ENCODE data around the gene TMEM235. TPM values are rescaled to one million over a fixed set of nuclear protein-coding genes. Genes with fewer than 3 reads are reported as not detected.

Gene TMEM235
- total RNA-seq, 3 donors from 2014 or later (not counting 1 experiment from before 2014, with no cell fraction given), result not detected

DNA sequence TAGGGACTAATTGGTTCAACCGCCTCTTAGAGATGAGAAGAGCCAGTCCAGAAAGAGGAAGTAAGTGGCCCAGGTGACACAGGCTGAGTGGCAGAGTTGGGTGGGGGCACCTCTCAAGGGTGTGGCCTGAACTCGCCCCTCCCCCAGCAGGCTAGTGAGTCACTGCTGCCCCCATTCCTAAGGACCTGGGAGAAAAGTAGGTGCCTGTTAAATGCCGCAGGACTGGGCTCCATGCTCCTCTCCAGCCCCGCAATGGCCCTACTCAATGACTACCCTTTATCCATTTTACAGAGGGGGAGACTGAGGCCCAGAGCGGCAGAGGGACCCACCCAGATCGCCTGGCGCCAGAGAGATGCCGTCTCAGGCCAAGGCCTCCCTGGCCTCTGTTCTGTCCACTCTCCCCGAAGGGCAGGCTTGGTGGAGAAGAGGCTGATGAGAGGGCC, 8.1 kb downstream of the TMEM235 start:
- Mint-ChIP-seq H3K36me3 (no peaks in the 10 kb centered on the region), H3K27me3 (ENCODE audit: low read depth in 2 of 2) (no peaks in the 10 kb centered on the region), H3K9me3 (no peaks in the 10 kb centered on the region), H3K4me1 (peaks cover 0 to 9% of the 10 kb centered on the region in 2 donors), H3K4me3 (no peak overlapping the region), H3K27ac (no peak overlapping the region)
- no peak for DNase-seq
- TF ChIP-seq, protein P1, sequence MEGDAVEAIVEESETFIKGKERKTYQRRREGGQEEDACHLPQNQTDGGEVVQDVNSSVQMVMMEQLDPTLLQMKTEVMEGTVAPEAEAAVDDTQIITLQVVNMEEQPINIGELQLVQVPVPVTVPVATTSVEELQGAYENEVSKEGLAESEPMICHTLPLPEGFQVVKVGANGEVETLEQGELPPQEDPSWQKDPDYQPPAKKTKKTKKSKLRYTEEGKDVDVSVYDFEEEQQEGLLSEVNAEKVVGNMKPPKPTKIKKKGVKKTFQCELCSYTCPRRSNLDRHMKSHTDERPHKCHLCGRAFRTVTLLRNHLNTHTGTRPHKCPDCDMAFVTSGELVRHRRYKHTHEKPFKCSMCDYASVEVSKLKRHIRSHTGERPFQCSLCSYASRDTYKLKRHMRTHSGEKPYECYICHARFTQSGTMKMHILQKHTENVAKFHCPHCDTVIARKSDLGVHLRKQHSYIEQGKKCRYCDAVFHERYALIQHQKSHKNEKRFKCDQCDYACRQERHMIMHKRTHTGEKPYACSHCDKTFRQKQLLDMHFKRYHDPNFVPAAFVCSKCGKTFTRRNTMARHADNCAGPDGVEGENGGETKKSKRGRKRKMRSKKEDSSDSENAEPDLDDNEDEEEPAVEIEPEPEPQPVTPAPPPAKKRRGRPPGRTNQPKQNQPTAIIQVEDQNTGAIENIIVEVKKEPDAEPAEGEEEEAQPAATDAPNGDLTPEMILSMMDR (IDR thresholded peaks at IDR 0.05), result no peak
- Histone ChIP-seq H3K36me3 (ENCODE audit: control insufficient read depth, insufficient read depth, low read length) (no peaks in the 10 kb centered on the region), H3K4me3 (ENCODE audit: low read length) (no peak overlapping the region), H3K27ac (ENCODE audit: low read length) (no peak overlapping the region), H3K27me3 (ENCODE audit: control insufficient read depth, insufficient read depth, low read length) (no peaks in the 10 kb centered on the region), H3K4me1 (ENCODE audit: control insufficient read depth, insufficient read depth, low read length) (peaks cover 2% of the 10 kb centered on the region), H3K9me3 (ENCODE audit: control insufficient read depth, insufficient read depth, low read length) (no peaks in the 10 kb centered on the region)
- 84% methylated on average over 9 of the region's 9 CpGs for WGBS (ENCODE audit: insufficient coverage)
- intact Hi-C loops (cut with micrococcal nuclease), result no loop called here
- no peak for ATAC-seq

DNA sequence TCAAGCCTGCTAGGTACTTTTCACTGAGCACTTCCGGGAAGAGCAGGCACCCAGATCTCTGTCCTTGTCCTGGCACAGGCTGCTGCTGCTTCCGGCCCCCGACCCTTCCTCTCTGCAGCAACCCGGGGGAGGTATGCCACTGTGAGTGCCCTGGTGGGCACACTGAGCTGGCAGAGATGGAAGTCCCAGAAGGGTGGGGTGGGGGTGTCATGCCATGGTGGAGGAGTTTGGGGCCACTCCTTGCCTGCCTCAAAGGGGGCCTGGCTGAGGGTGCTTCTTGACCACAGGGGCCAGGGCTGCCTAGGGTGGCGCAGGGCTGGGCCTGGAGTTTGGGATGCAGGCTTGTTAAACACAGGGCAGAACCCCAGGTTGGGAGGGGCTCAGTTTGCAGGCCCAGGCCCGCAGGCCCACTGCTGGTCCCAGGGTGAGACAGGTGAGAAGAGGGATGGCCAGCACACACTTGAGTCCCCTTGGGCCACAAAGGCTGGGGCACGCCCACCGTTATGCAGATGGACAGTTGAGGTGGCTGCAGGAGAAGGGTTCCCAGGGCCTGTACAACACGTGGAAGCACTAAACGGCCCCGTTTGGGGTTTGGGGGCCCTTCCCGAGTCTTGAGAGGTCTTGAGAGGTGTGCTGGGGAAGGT, 8.7 kb downstream of the TMEM235 start:
- H3K27me3 ChIP-seq (ENCODE audit: control insufficient read depth, insufficient read depth, low read length), result no peaks in the 10 kb centered on the region
- TF ChIP-seq, protein P1 (IDR thresholded peaks at IDR 0.05), result no peak
- H3K27me3 Mint-ChIP-seq (ENCODE audit: low read depth in 2 of 2), result no peaks in the 10 kb centered on the region
- no peaks in the 10 kb centered on the region for H3K36me3 Mint-ChIP-seq
- no peak overlapping the region for H3K27ac Mint-ChIP-seq
- intact Hi-C loops (cut with micrococcal nuclease), result no loop called here
- WGBS (ENCODE audit: insufficient coverage), result 88% methylated on average over 11 of the region's 12 CpGs
- ATAC-seq (no peak), DNase-seq (no peak)
- no peak overlapping the region for H3K27ac ChIP-seq (ENCODE audit: low read length)
- no peaks in the 10 kb centered on the region for H3K9me3 ChIP-seq (ENCODE audit: control insufficient read depth, insufficient read depth, low read length)
- no peaks in the 10 kb centered on the region for H3K36me3 ChIP-seq (ENCODE audit: control insufficient read depth, insufficient read depth, low read length)
- no peak overlapping the region for H3K4me3 ChIP-seq (ENCODE audit: low read length)
- peaks cover 0 to 9% of the 10 kb centered on the region in 2 donors for H3K4me1 Mint-ChIP-seq
- H3K4me1 ChIP-seq (ENCODE audit: control insufficient read depth, insufficient read depth, low read length), result peaks cover 2% of the 10 kb centered on the region
- no peaks in the 10 kb centered on the region for H3K9me3 Mint-ChIP-seq
- H3K4me3 Mint-ChIP-seq, result no peak overlapping the region

DNA sequence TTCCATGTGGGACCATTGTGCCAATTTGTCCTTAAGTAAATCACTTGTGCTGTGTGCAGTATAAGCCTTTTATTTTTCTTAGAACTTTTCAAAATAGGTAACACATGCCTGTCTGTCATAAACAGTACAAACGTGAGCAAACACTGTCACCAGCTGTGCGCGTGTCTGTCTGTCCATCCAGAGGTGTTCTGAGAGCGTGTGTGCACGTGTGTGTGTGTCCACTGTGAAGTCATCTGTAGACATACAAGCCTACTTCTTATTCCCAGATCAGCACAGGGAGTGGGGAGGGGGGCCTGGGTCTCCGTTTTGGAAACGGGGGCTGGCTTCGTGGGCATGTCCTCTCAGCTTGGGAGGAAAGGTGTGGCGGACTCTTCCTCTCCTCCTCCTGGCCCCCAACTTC, 9.4 kb downstream of the TMEM235 start:
- intact Hi-C loops (cut with micrococcal nuclease), result no loop called here
- WGBS (ENCODE audit: insufficient coverage), result 90% methylated on average over 9 of the region's 9 CpGs
- no peak overlapping the region for H3K4me3 ChIP-seq (ENCODE audit: low read length)
- TF ChIP-seq, protein P1 (IDR thresholded peaks at IDR 0.05), result no peak
- H3K9me3 Mint-ChIP-seq, result no peaks in the 10 kb centered on the region
- no peaks in the 10 kb centered on the region for H3K36me3 ChIP-seq (ENCODE audit: control insufficient read depth, insufficient read depth, low read length)
- H3K27ac Mint-ChIP-seq, result no peak overlapping the region
- ATAC-seq (no peak), DNase-seq (no peak)
- H3K4me1 Mint-ChIP-seq, result peaks cover 0 to 9% of the 10 kb centered on the region in 2 donors
- H3K4me1 ChIP-seq (ENCODE audit: control insufficient read depth, insufficient read depth, low read length), result peaks cover 2% of the 10 kb centered on the region
- H3K27me3 Mint-ChIP-seq (ENCODE audit: low read depth in 2 of 2), result no peaks in the 10 kb centered on the region
- no peak overlapping the region for H3K27ac ChIP-seq (ENCODE audit: low read length)
- H3K36me3 Mint-ChIP-seq, result no peaks in the 10 kb centered on the region
- no peaks in the 10 kb centered on the region for H3K9me3 ChIP-seq (ENCODE audit: control insufficient read depth, insufficient read depth, low read length)
- no peak overlapping the region for H3K4me3 Mint-ChIP-seq
- H3K27me3 ChIP-seq (ENCODE audit: control insufficient read depth, insufficient read depth, low read length), result no peaks in the 10 kb centered on the region
